Muscle of leg (tissue), 11 donors: ENCODE results near the gene SGMS1. TPM values are rescaled to one million over a fixed set of nuclear protein-coding genes. Genes with fewer than 3 reads are reported as not detected.

ENCODE experiments used
- DNase-seq: peaks from one replicate; pipeline ENCODE4 v3.0.0; 2013
- H3K27ac ChIP-seq: one replicate; pipeline ENCODE4 v1.5.1; 2013; ENCODE audit warnings: mild to moderate bottlenecking, low read length, control low read depth
- H3K27me3 ChIP-seq: one replicate; pipeline ENCODE4 v1.6.1; 2013; ENCODE audit warnings: low read length; ENCODE audit not compliant: control insufficient read depth, insufficient read depth
- H3K36me3 ChIP-seq: one replicate; pipeline ENCODE4 v1.6.1; 2013; ENCODE audit warnings: low read length; ENCODE audit not compliant: control insufficient read depth, insufficient read depth
- H3K4me1 ChIP-seq: one replicate; pipeline ENCODE4 v1.6.1; 2013; ENCODE audit warnings: low read length; ENCODE audit not compliant: control insufficient read depth, insufficient read depth
- H3K4me3 ChIP-seq: one replicate; pipeline ENCODE4 v1.5.1; 2013; ENCODE audit warnings: low read length, control low read depth
- H3K9me3 ChIP-seq: replicated peaks from 2 replicates; pipeline ENCODE4 v1.6.1; 2013; ENCODE audit warnings: low read depth, low read length; ENCODE audit not compliant: control insufficient read depth
- WGBS: methylation state at CpG from one replicate; pipeline ENCODE4 v1.1.5; 2013; ENCODE audit warnings: missing lambda C conversion rate; ENCODE audit not compliant: insufficient coverage; 5-methylcytosine and 5-hydroxymethylcytosine counted together
- polyA plus RNA-seq, 8 donors: library from polyadenylated mRNA; unstranded; fragments of 120-200 nt; gene quantifications; one replicate each; pipeline versions ENCODE4 v1.2.1 to v1.2.3, GENCODE V29; 2013; ENCODE audit warnings: inconsistent platforms in 1 of 8, low replicate concordance in 1 of 8; ENCODE audit not compliant: insufficient read length in 8 of 8, insufficient read depth in 1 of 8
- total RNA-seq: library from RNA; stranded (reverse); fragments of 120-200 nt; gene quantifications from one replicate; pipeline ENCODE4 v1.2.4, GENCODE V29; 2013

The SGMS1 gene
- total and polyA plus RNA-seq, 9 donors: 18.2 to 30.5 (median 23.0) TPM

GRCh38 chr10:50332108-50332842 is 291.5 kb downstream of the SGMS1 start:
- H3K36me3 ChIP-seq: peaks cover 2% of the 10 kb centered on the region
- 77% methylated on average over 3 of the region's 3 CpGs for WGBS
- no peak for DNase-seq
- no peaks in the 10 kb centered on the region for H3K4me1 ChIP-seq
- H3K27ac ChIP-seq: no peak overlapping the region
- no peaks in the 10 kb centered on the region for H3K27me3 ChIP-seq
- no peaks in the 10 kb centered on the region for H3K9me3 ChIP-seq
- H3K4me3 ChIP-seq: no peak overlapping the region

- H3K4me1 ChIP-seq: no peaks in the 10 kb centered on the region
- no peaks in the 10 kb centered on the region for H3K9me3 ChIP-seq
- no peaks in the 10 kb centered on the region for H3K27me3 ChIP-seq
- no peak overlapping the region for H3K27ac ChIP-seq
- WGBS: 100% methylated on average over 2 of the region's 2 CpGs
- H3K4me3 ChIP-seq: no peak overlapping the region
- peaks cover 2% of the 10 kb centered on the region for H3K36me3 ChIP-seq
- no peak for DNase-seq
Measured at GRCh38 chr10:50331486-50331885, 292.3 kb downstream of the SGMS1 start.

GRCh38 chr10:50326757-50327701 is 296.7 kb downstream of the SGMS1 start:
- peak; percentile 90 for DNase-seq
- Histone ChIP-seq H3K4me3 (peak overlapping the region; percentile 14), H3K36me3 (no peaks in the 10 kb centered on the region), H3K27ac (peak overlapping the region; percentile 66), H3K27me3 (no peaks in the 10 kb centered on the region), H3K4me1 (peaks cover 6% of the 10 kb centered on the region), H3K9me3 (no peaks in the 10 kb centered on the region)
- 82% methylated on average over 3 of the region's 13 CpGs for WGBS

DNA sequence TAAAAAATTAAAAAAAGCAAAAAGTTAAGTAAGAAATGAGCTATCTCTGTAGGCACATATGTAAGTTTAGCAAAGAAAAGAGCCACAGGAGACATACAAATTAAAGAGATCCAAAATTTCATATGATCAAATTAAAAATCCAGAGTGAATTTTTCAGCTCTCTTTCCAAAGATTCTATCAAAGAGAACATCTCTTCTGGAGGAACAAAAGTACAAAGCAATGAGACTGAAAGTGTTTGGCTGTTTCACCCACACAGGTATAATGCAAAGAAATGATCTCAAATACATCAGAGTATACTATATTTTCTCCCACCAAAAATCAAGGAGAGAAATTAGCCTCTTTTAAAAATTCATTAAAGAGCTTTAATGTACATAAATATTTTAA is 297.6 kb downstream of the SGMS1 start:
- Histone ChIP-seq H3K4me3 (no peak overlapping the region), H3K4me1 (peaks cover 10% of the 10 kb centered on the region), H3K9me3 (no peaks in the 10 kb centered on the region), H3K27ac (peak overlapping the region; percentile 66), H3K36me3 (no peaks in the 10 kb centered on the region), H3K27me3 (no peaks in the 10 kb centered on the region)
- no peak for DNase-seq

- WGBS: 58% methylated on average over 4 of the region's 6 CpGs
- no peak for DNase-seq
- H3K4me3 ChIP-seq: no peak overlapping the region
- peaks cover 10% of the 10 kb centered on the region for H3K4me1 ChIP-seq
- H3K27me3 ChIP-seq: no peaks in the 10 kb centered on the region
- H3K27ac ChIP-seq: no peak overlapping the region
- H3K36me3 ChIP-seq: no peaks in the 10 kb centered on the region
- no peaks in the 10 kb centered on the region for H3K9me3 ChIP-seq
Measured at GRCh38 chr10:50325449-50326171, 298.1 kb downstream of the SGMS1 start.

- Histone ChIP-seq H3K9me3 (no peaks in the 10 kb centered on the region), H3K4me1 (peaks cover 10% of the 10 kb centered on the region), H3K27me3 (no peaks in the 10 kb centered on the region), H3K36me3 (no peaks in the 10 kb centered on the region), H3K4me3 (no peak overlapping the region), H3K27ac (no peak overlapping the region)
- 100% methylated on average over 2 of the region's 4 CpGs for WGBS
- no peak for DNase-seq
Measured at GRCh38 chr10:50324680-50325393, 298.9 kb downstream of the SGMS1 start.

- H3K4me1 ChIP-seq: peaks cover 10% of the 10 kb centered on the region
- WGBS: no CpG with 5 or more reads among the region's 2 CpGs
- no peak overlapping the region for H3K27ac ChIP-seq
- H3K36me3 ChIP-seq: no peaks in the 10 kb centered on the region
- H3K27me3 ChIP-seq: no peaks in the 10 kb centered on the region
- no peak overlapping the region for H3K4me3 ChIP-seq
- no peak for DNase-seq
- no peaks in the 10 kb centered on the region for H3K9me3 ChIP-seq
Measured at GRCh38 chr10:50324046-50324445, 299.7 kb downstream of the SGMS1 start.

- Histone ChIP-seq H3K9me3 (no peaks in the 10 kb centered on the region), H3K36me3 (no peaks in the 10 kb centered on the region), H3K4me3 (no peak overlapping the region), H3K4me1 (peaks cover 10% of the 10 kb centered on the region), H3K27me3 (no peaks in the 10 kb centered on the region), H3K27ac (peak overlapping the region; percentile 57)
- no CpG with 5 or more reads among the region's 3 CpGs for WGBS
- DNase-seq: peak; percentile 83
Measured at GRCh38 chr10:50322077-50322476, 301.7 kb downstream of the SGMS1 start.

- H3K4me3 ChIP-seq: no peak overlapping the region
- DNase-seq: no peak
- H3K27ac ChIP-seq: no peak overlapping the region
- H3K9me3 ChIP-seq: no peaks in the 10 kb centered on the region
- H3K27me3 ChIP-seq: no peaks in the 10 kb centered on the region
- peaks cover 3% of the 10 kb centered on the region for H3K4me1 ChIP-seq
- H3K36me3 ChIP-seq: no peaks in the 10 kb centered on the region
Measured at GRCh38 chr10:50318129-50318528, 305.6 kb downstream of the SGMS1 start.
